Duodenal mucosa (tissue), 2 donors: ENCODE data around the gene NCBP1.

Source experiments
- H3K27ac ChIP-seq: one replicate; pipeline ENCODE4 v1.7.0; 2013; ENCODE audit warnings: low read depth, low read length
- H3K27me3 ChIP-seq, 2 donors: one replicate each; pipeline ENCODE4 v1.7.0; 2013; ENCODE audit warnings: low read length in 2 of 2, control low read depth in 1 of 2; ENCODE audit not compliant: insufficient read depth in 2 of 2, control insufficient read depth in 1 of 2
- H3K36me3 ChIP-seq, 2 donors: one replicate each; pipeline ENCODE4 v1.7.0; 2013; ENCODE audit warnings: low read length in 2 of 2, control low read depth in 1 of 2; ENCODE audit not compliant: insufficient read depth in 2 of 2, control insufficient read depth in 1 of 2
- H3K4me1 ChIP-seq, 2 donors: one replicate each; pipeline ENCODE4 v1.7.0; 2013; ENCODE audit warnings: low read length in 2 of 2, control low read depth in 1 of 2; ENCODE audit not compliant: insufficient read depth in 2 of 2, control insufficient read depth in 1 of 2
- H3K4me3 ChIP-seq, 2 donors: one replicate each; pipeline ENCODE4 v1.7.0; 2013; ENCODE audit warnings: low read length in 2 of 2, low read depth in 1 of 2
- H3K9ac ChIP-seq, 2 donors: one replicate each; pipeline ENCODE4 v1.7.0; 2013; ENCODE audit warnings: low read length in 2 of 2, low read depth in 1 of 2
- H3K9me3 ChIP-seq, 2 donors: one replicate each; pipeline ENCODE4 v1.7.0; 2013; ENCODE audit warnings: low read length in 2 of 2, control low read depth in 1 of 2; ENCODE audit not compliant: control insufficient read depth in 1 of 2

The NCBP1 gene

GRCh38 chr9:97704851-97705250 lies 71.2 kb downstream of the NCBP1 start:
- H3K27ac ChIP-seq = no peak overlapping the region
- no peaks in the 10 kb centered on the region for H3K27me3 ChIP-seq
- H3K36me3 ChIP-seq = no peaks in the 10 kb centered on the region
- no peak overlapping the region for H3K9ac ChIP-seq
- no peaks in the 10 kb centered on the region for H3K9me3 ChIP-seq
- H3K4me1 ChIP-seq = no peaks in the 10 kb centered on the region
- no peak overlapping the region for H3K4me3 ChIP-seq

DNA sequence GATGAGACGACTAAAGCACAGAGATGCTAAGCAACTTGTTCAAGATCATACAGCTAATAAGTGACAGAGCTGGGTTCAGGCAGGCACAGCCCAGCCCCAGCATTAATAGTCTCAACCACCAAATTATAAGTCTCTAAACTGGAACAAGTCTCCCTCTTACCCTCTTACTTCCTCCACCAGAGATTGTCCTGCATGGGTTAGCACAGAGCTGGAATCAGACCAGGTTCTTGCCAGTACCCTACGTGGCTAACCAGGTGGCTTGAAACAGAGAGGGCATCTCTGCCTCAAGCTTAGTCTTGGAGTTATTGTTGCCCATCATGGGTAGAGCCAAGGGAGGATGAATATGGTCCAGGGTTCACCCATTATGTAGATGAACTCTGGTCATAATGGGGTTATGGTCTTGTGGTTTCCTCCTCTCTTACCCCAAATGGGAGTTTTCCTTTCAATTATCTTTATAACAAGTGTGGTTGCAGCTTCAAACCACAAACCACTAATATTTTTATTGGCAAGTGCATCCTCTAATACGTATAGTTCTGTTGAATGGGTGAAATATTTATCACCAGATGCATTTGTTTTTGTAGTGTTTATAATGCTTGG lies 71.8 kb downstream of the NCBP1 start:
- Histone ChIP-seq H3K36me3 (no peaks in the 10 kb centered on the region), H3K9ac (no peak overlapping the region), H3K4me3 (no peak overlapping the region), H3K27me3 (no peaks in the 10 kb centered on the region), H3K27ac (no peak overlapping the region), H3K4me1 (no peaks in the 10 kb centered on the region), H3K9me3 (no peaks in the 10 kb centered on the region)

DNA sequence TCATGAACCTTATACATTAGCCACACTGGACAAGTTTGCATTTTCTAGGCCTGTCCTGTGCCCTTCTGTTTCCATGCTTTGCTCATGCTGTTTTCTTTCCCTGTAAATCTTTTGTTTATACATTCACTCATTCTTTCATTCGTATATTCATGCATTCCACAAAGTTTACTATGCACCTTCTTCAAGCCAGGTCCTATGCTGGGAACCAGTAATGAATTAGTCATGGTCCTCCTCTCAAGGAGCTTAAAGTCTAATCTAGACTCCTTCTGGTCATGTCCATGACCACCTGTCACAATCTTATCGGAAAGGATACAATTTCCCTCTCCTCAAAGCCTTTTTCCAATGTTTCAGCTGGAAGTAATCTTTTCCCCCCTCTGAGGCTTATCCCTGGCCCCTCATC lies 72.6 kb downstream of the NCBP1 start:
- no peaks in the 10 kb centered on the region for H3K9me3 ChIP-seq
- no peak overlapping the region for H3K27ac ChIP-seq
- no peaks in the 10 kb centered on the region for H3K4me1 ChIP-seq
- H3K4me3 ChIP-seq = no peak overlapping the region
- no peaks in the 10 kb centered on the region for H3K27me3 ChIP-seq
- H3K9ac ChIP-seq = no peak overlapping the region
- no peaks in the 10 kb centered on the region for H3K36me3 ChIP-seq

- Histone ChIP-seq H3K9me3 (no peaks in the 10 kb centered on the region), H3K27ac (no peak overlapping the region), H3K9ac (no peak overlapping the region), H3K4me1 (peaks cover 0 to 7% of the 10 kb centered on the region in 2 donors), H3K36me3 (no peaks in the 10 kb centered on the region), H3K27me3 (no peaks in the 10 kb centered on the region), H3K4me3 (no peak overlapping the region)
These were observed 77.0 kb downstream of the NCBP1 start for GRCh38 chr9:97710356-97711222.

GRCh38 chr9:97711223-97711626 lies 77.6 kb downstream of the NCBP1 start:
- Histone ChIP-seq H3K27me3 (no peaks in the 10 kb centered on the region), H3K4me1 (peaks cover 0 to 7% of the 10 kb centered on the region in 2 donors), H3K4me3 (no peak overlapping the region), H3K36me3 (no peaks in the 10 kb centered on the region), H3K9me3 (no peaks in the 10 kb centered on the region), H3K27ac (no peak overlapping the region), H3K9ac (no peak overlapping the region)

DNA sequence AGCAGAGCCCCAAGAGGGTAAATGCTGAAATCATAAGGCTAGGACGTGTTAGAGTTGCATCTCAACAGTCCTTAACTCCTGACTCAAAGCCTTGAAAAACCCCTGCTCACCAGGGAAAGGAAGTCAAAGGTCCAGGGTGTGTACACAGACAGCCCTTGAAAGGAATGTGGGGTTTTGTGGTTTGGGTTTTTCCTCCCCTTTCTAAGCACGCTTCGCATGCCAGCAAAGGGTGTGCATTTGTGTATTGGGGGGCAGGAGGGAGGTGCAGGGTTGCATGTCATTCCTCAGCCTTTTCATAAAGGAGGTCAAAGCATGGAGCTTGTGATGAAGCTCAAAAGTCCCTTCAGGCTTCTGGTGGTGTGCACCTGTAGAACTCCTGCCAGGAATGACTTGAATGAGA lies 80.8 kb downstream of the NCBP1 start:
- Histone ChIP-seq H3K9ac (no peak overlapping the region), H3K27ac (no peak overlapping the region), H3K4me3 (no peak overlapping the region), H3K36me3 (no peaks in the 10 kb centered on the region), H3K27me3 (no peaks in the 10 kb centered on the region), H3K4me1 (peaks cover 0 to 7% of the 10 kb centered on the region in 2 donors), H3K9me3 (no peaks in the 10 kb centered on the region)

DNA sequence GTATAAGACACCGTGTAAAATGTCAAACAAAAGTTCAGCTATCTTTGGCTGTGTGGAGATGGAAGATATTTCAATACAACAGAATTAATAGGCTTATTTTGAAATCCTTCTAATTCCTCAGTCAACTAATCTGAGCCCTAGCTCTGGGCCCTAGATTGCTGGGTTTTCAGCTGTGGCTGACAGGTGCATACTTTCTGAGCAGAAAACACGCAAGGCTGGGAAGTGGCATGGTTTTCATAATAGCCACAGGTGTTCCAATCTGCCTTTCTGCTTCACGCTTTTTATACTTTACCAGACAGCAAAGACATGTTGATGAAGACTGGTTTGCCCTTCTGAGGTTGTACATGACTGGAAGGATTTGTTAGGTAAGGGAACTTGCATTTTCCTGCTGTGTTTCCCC lies 84.2 kb downstream of the NCBP1 start:
- Histone ChIP-seq H3K9ac (no peak overlapping the region), H3K4me1 (peaks cover 0 to 7% of the 10 kb centered on the region in 2 donors)

GRCh38 chr9:97721396-97721795 lies 87.8 kb downstream of the NCBP1 start:
- Histone ChIP-seq H3K4me3 (no peak overlapping the region), H3K27me3 (no peaks in the 10 kb centered on the region), H3K36me3 (no peaks in the 10 kb centered on the region), H3K27ac (no peak overlapping the region), H3K9me3 (peaks cover 0 to 5% of the 10 kb centered on the region in 2 donors), H3K4me1 (no peaks in the 10 kb centered on the region), H3K9ac (no peak overlapping the region)

More for the DNA sequence above, 84.2 kb downstream of the NCBP1 start:
- Histone ChIP-seq H3K36me3 (no peaks in the 10 kb centered on the region), H3K27me3 (no peaks in the 10 kb centered on the region), H3K4me3 (no peak overlapping the region), H3K27ac (no peak overlapping the region), H3K9me3 (peaks cover 0 to 5% of the 10 kb centered on the region in 2 donors)

- Histone ChIP-seq H3K27ac (no peak overlapping the region), H3K36me3 (no peaks in the 10 kb centered on the region), H3K4me1 (no peaks in the 10 kb centered on the region), H3K9me3 (peaks cover 0 to 5% of the 10 kb centered on the region in 2 donors), H3K4me3 (no peak overlapping the region), H3K9ac (no peak overlapping the region), H3K27me3 (no peaks in the 10 kb centered on the region)
These were observed 88.7 kb downstream of the NCBP1 start for GRCh38 chr9:97722331-97722730.
